IMR-90 (cell line): ENCODE measurements around the gene LRRFIP1. TPM values are rescaled to one million over a fixed set of nuclear protein-coding genes. Genes with fewer than 3 reads are reported as not detected.

ENCODE experiments used
- ATAC-seq: fragments of 200-7000 bp; cut with Tn5 transposase; 2 replicates; pipeline ENCODE4 v1.9.1; 2020; ENCODE audit warnings: low read depth, mild to moderate bottlenecking, moderate library complexity
- BruUV-seq: library from RNA; stranded (reverse); fragments of 400-500 nt; replicated peaks from 2 replicates; lab custom pipeline; 2021; lab: Mats Ljungman, UMichigan
- CTCF ChIA-PET: fragments of 300-600 bp; formaldehyde crosslinking; extraction: SDS; loops from one replicate; lab custom pipeline; 2021; ENCODE audit warnings: antibody characterized with exemption; lab: Yijun Ruan, JAX
- POLR2A ChIA-PET: fragments of 300-600 bp; sonication (Branson Sonifier 250); formaldehyde crosslinking; loops from one replicate; lab custom pipeline; 2022; ENCODE audit warnings: antibody characterized with exemption; ENCODE audit not compliant: unreplicated experiment; lab: Charles Lee
- DNase-seq: peaks from one replicate; pipeline ENCODE4 v3.0.0; 2013
- H2AFZ ChIP-seq: replicated peaks from 2 replicates; pipeline ENCODE3; 2013; ENCODE audit warnings: low read length, mild to moderate bottlenecking; ENCODE audit not compliant: poor library complexity
- H2AK5ac ChIP-seq: 2 replicates; pipeline ENCODE4 v1.6.1; 2013; ENCODE audit warnings: low read depth, low read length, inconsistent platforms
- H2AK9ac ChIP-seq: replicated peaks from 2 replicates; pipeline ENCODE3; 2013; ENCODE audit warnings: mild to moderate bottlenecking, low read depth, low read length, moderate library complexity; ENCODE audit not compliant: poor library complexity
- H2BK120ac ChIP-seq: 2 replicates; pipeline ENCODE4 v1.6.1; 2013; ENCODE audit warnings: low read depth, low read length, inconsistent platforms
- H2BK15ac ChIP-seq: 3 replicates; pipeline ENCODE4 v1.6.1; 2013; ENCODE audit warnings: low read depth, low read length, inconsistent platforms
- H2BK20ac ChIP-seq: 2 replicates; pipeline ENCODE4 v1.6.1; 2013; ENCODE audit warnings: low read depth, mild to moderate bottlenecking, inconsistent platforms, low read length, moderate library complexity
- H2BK5ac ChIP-seq: 2 replicates; pipeline ENCODE4 v1.6.1; 2013; ENCODE audit warnings: mild to moderate bottlenecking, low read depth, low read length, inconsistent platforms; ENCODE audit not compliant: poor library complexity, severe bottlenecking
- H3K14ac ChIP-seq: replicated peaks from 2 replicates; pipeline ENCODE4 v1.6.1; 2013; ENCODE audit warnings: low read depth, low read length, inconsistent platforms
- H3K18ac ChIP-seq: 2 replicates; pipeline ENCODE4 v1.6.1; 2013; ENCODE audit warnings: low read depth, low read length, control low read depth
- H3K23ac ChIP-seq: 2 replicates; pipeline ENCODE4 v1.6.1; 2013; ENCODE audit warnings: low read depth, low read length, inconsistent platforms
- H3K27ac ChIP-seq: 2 replicates; pipeline ENCODE4 v1.5.1; 2013; ENCODE audit warnings: mild to moderate bottlenecking, control low read depth, low read length; ENCODE audit not compliant: insufficient read depth
- H3K27me3 ChIP-seq: 2 replicates; pipeline ENCODE4 v1.6.1; 2013; ENCODE audit warnings: low read length; ENCODE audit not compliant: control insufficient read depth, insufficient read depth
- H3K36me3 ChIP-seq: 2 replicates; pipeline ENCODE4 v1.6.1; 2013; ENCODE audit warnings: low read length, mixed read lengths; ENCODE audit not compliant: control insufficient read depth, insufficient read depth
- H3K4ac ChIP-seq: 2 replicates; pipeline ENCODE4 v1.6.1; 2013; ENCODE audit warnings: low read depth, low read length, inconsistent platforms
- H3K4me1 ChIP-seq: 2 replicates; pipeline ENCODE4 v1.6.1; 2013; ENCODE audit warnings: low read length, mixed read lengths; ENCODE audit not compliant: control insufficient read depth, insufficient read depth
- H3K4me2 ChIP-seq: 2 replicates; pipeline ENCODE4 v1.6.1; 2013; ENCODE audit warnings: low read depth, mild to moderate bottlenecking, control low read depth, low read length, moderate library complexity
- H3K4me3 ChIP-seq: 2 replicates; pipeline ENCODE4 v1.5.1; 2013; ENCODE audit warnings: low read depth, mild to moderate bottlenecking, control low read depth, low read length, moderate library complexity; ENCODE audit not compliant: insufficient read depth
- H3K56ac ChIP-seq: 2 replicates; pipeline ENCODE4 v1.6.1; 2013; ENCODE audit warnings: low read length, inconsistent platforms; ENCODE audit not compliant: insufficient read depth; ENCODE audit errors: extremely low read depth
- H3K79me1 ChIP-seq, 2 experiments: 2 replicates each; pipeline ENCODE4 v1.6.1; 2013; ENCODE audit warnings: low read length in 2 of 2, inconsistent platforms in 1 of 2, low read depth in 1 of 2
- H3K9ac ChIP-seq: 2 replicates; pipeline ENCODE4 v1.6.1; 2013; ENCODE audit warnings: low read depth, low read length, control low read depth
- H3K9me1 ChIP-seq: 2 replicates; pipeline ENCODE4 v1.6.1; 2013; ENCODE audit warnings: low read length, inconsistent platforms; ENCODE audit not compliant: insufficient read depth
- H3K9me3 ChIP-seq: 2 replicates; pipeline ENCODE4 v1.6.1; 2013; ENCODE audit warnings: low read length; ENCODE audit not compliant: control insufficient read depth, insufficient read depth
- H4K20me1 ChIP-seq: 2 replicates; pipeline ENCODE4 v1.6.1; 2013; ENCODE audit warnings: low read length, inconsistent platforms; ENCODE audit not compliant: insufficient read depth
- H4K5ac ChIP-seq: 2 replicates; pipeline ENCODE4 v1.6.1; 2013; ENCODE audit warnings: mild to moderate bottlenecking, low read depth, low read length, control low read depth
- H4K8ac ChIP-seq, 2 experiments: 2 replicates each; pipeline ENCODE4 v1.6.1; 2013; ENCODE audit warnings: low read depth in 2 of 2, low read length in 2 of 2, control low read depth in 1 of 2, inconsistent platforms in 1 of 2
- H4K91ac ChIP-seq: 2 replicates; pipeline ENCODE4 v1.6.1; 2013; ENCODE audit warnings: low read depth, low read length, inconsistent platforms; ENCODE audit not compliant: insufficient read depth
- CEBPB ChIP-seq: IDR thresholded peaks from 2 replicates; pipeline ENCODE4 v1.6.1; 2012; ENCODE audit warnings: low read depth, low read length, improper control_type of control experiment
- CHD1 ChIP-seq: IDR thresholded peaks from 2 replicates; pipeline ENCODE4 v1.6.1; 2012; ENCODE audit warnings: low read depth, low read length, improper control_type of control experiment
- CTCF ChIP-seq: conservative IDR thresholded peaks from 2 replicates; pipeline ENCODE4 v1.5.1; 2012; ENCODE audit warnings: mild to moderate bottlenecking, low read depth, low read length, improper control_type of control experiment
- MAFK ChIP-seq: IDR thresholded peaks from 2 replicates; pipeline ENCODE4 v1.6.1; 2012; ENCODE audit warnings: low read depth, low read length, improper control_type of control experiment
- MAZ ChIP-seq: IDR thresholded peaks from 2 replicates; pipeline ENCODE4 v1.6.1; 2012; ENCODE audit warnings: low read depth, mild to moderate bottlenecking, low read length, improper control_type of control experiment, moderate library complexity, borderline replicate concordance
- MXI1 ChIP-seq: IDR thresholded peaks from 2 replicates; pipeline ENCODE4 v1.6.1; 2012; ENCODE audit warnings: low read depth, mild to moderate bottlenecking, low read length, moderate library complexity, borderline replicate concordance
- NFE2L2 ChIP-seq: fragments of 150-350 bp; IDR thresholded peaks from 2 replicates; pipeline ENCODE4 v1.6.1; 2016; ENCODE audit warnings: low read depth, mild to moderate bottlenecking, low read length
- POLR2A ChIP-seq: IDR thresholded peaks from 2 replicates; pipeline ENCODE4 v1.6.1; 2012; ENCODE audit warnings: mild to moderate bottlenecking, low read depth, low read length
- RAD21 ChIP-seq: IDR thresholded peaks from 2 replicates; pipeline ENCODE4 v1.6.1; 2012; ENCODE audit warnings: low read length, improper control_type of control experiment
- RCOR1 ChIP-seq: IDR thresholded peaks from 2 replicates; pipeline ENCODE4 v1.6.1; 2012; ENCODE audit warnings: mild to moderate bottlenecking, low read length, improper control_type of control experiment; ENCODE audit not compliant: insufficient replicate concordance
- RFX5 ChIP-seq: IDR thresholded peaks from 2 replicates; pipeline ENCODE4 v1.8.0; 2012; ENCODE audit warnings: low read depth, mild to moderate bottlenecking, low read length, moderate library complexity
- WGBS, 2 experiments: methylation state at CpG; one replicate each; pipeline versions ENCODE4 v1.1.5 to v1.1.7; 2013; ENCODE audit warnings: missing lambda C conversion rate in 2 of 2; ENCODE audit not compliant: insufficient read length in 1 of 2; ENCODE audit errors: extremely low coverage in 2 of 2; 5-methylcytosine and 5-hydroxymethylcytosine counted together
- dilution Hi-C: fragments of 300-500 bp; cut with HindIII; formaldehyde crosslinking; loops from one replicate; pipeline ENCODE4 v1.14.3; 2018; ENCODE audit warnings: low sequenced_read_pairs; ENCODE audit not compliant: unreplicated experiment
- in situ Hi-C: fragments of 300-500 bp; cut with MboI; formaldehyde crosslinking; loops from 3 replicates; pipeline ENCODE4 v1.14.3; 2019; ENCODE audit warnings: low sequenced_read_pairs, inconsistent platforms, mixed read lengths
- intact Hi-C: fragments of 100-400 bp; cut with micrococcal nuclease; formaldehyde crosslinking; loops from 2 replicates; pipeline ENCODE4 v1.10.0; 2022
- polyA plus RNA-seq, 3 experiments: library from polyadenylated mRNA; depleted of rRNA; stranded (reverse); fragments of >200 nt; gene quantifications; 2 replicates each; pipeline ENCODE4 v1.2.3, GENCODE V29; 2012; ENCODE audit warnings: low replicate concordance in 1 of 3
- total RNA-seq: library from RNA; depleted of rRNA; stranded (reverse); fragments of >200 nt; gene quantifications from 2 replicates; pipeline ENCODE4 v1.2.3, GENCODE V29; 2012
- TF ChIP-seq, protein P1 (sequence below): fragments of 150-350 bp; IDR thresholded peaks from 2 replicates; pipeline ENCODE4 v1.6.1; 2017; ENCODE audit warnings: mild to moderate bottlenecking, antibody characterized with exemption, low read length, low read depth
- TF ChIP-seq, protein P2 (sequence below): fragments of 150-350 bp; IDR thresholded peaks from 2 replicates; pipeline ENCODE4 v1.6.1; 2016; ENCODE audit warnings: low read depth, mild to moderate bottlenecking, low read length, moderate library complexity, borderline replicate concordance

LRRFIP1 gene
- total and polyA plus RNA-seq, 2 of the 4 experiments (the other 2 are of a cell fraction) = 52.2 to 54.4 TPM

- CTCF ChIA-PET = no interaction called here
- intact Hi-C loops (no loop called here), in situ Hi-C loops (no loop called here)
Measured at GRCh38 chr2:237637429-237638135, 10.2 kb downstream of the LRRFIP1 start.

More at GRCh38 chr2:237637429-237638135, 10.2 kb downstream of the LRRFIP1 start:
- Histone ChIP-seq H3K79me1 (peaks cover 47 to 88% of the 10 kb centered on the region in 2 experiments), H4K8ac (no peak overlapping the region), H2AFZ (no peak overlapping the region), H2BK120ac (no peak overlapping the region), H3K27me3 (no peaks in the 10 kb centered on the region), H3K56ac (no peak overlapping the region), H2AK9ac (no peak overlapping the region), H3K14ac (no peak overlapping the region), H2BK15ac (no peak overlapping the region), H3K4me3 (no peak overlapping the region), H3K9ac (no peak overlapping the region), H3K9me3 (0 out of 2 replicates have a peak, but pooled peaks cover 2% of the 10 kb centered on the region), H4K5ac (no peak overlapping the region), H3K36me3 (0 out of 2 replicates have a peak, but pooled peaks cover 6% of the 10 kb centered on the region), H4K91ac (no peak overlapping the region), H2BK5ac (no peak overlapping the region), H2BK20ac (no peak overlapping the region), H3K27ac (no peak overlapping the region), H4K20me1 (peaks cover 38% of the 10 kb centered on the region), H3K4ac (no peak overlapping the region), H3K4me2 (no peak overlapping the region), H2AK5ac (no peak overlapping the region), H3K4me1 (no peaks in the 10 kb centered on the region; the same call in 1 of the 2 replicates), H3K23ac (no peak overlapping the region), H3K9me1 (peaks cover 7% of the 10 kb centered on the region), H3K18ac (no peak overlapping the region)
- WGBS, 2 experiments = no CpG with 5 or more reads among the region's 3 CpGs
- TF ChIP-seq CTCF = no peak
- no peak for TF ChIP-seq RFX5
- TF ChIP-seq, protein P1, sequence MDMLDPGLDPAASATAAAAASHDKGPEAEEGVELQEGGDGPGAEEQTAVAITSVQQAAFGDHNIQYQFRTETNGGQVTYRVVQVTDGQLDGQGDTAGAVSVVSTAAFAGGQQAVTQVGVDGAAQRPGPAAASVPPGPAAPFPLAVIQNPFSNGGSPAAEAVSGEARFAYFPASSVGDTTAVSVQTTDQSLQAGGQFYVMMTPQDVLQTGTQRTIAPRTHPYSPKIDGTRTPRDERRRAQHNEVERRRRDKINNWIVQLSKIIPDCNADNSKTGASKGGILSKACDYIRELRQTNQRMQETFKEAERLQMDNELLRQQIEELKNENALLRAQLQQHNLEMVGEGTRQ = no peak
- no peak for TF ChIP-seq MAZ
- TF ChIP-seq CEBPB = no peak
- TF ChIP-seq RAD21 = no peak
- no peak for TF ChIP-seq NFE2L2
- TF ChIP-seq, protein P2, sequence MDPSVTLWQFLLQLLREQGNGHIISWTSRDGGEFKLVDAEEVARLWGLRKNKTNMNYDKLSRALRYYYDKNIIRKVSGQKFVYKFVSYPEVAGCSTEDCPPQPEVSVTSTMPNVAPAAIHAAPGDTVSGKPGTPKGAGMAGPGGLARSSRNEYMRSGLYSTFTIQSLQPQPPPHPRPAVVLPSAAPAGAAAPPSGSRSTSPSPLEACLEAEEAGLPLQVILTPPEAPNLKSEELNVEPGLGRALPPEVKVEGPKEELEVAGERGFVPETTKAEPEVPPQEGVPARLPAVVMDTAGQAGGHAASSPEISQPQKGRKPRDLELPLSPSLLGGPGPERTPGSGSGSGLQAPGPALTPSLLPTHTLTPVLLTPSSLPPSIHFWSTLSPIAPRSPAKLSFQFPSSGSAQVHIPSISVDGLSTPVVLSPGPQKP = no peak
- no peak for TF ChIP-seq MAFK
- TF ChIP-seq RCOR1 = no peak
- TF ChIP-seq CHD1 = no peak
- no peak for TF ChIP-seq MXI1
- TF ChIP-seq POLR2A = no peak
- dilution Hi-C loops = no loop called here
- no TSS peak for BruUV-seq
- ATAC-seq = no peak; the same call in 1 of the 2 replicates
- DNase-seq = peak; percentile 62
- POLR2A ChIA-PET = no interaction called here
